GM21381 (cell line): ENCODE measurements around the gene FLT3LG.

ENCODE experiments used
- ATAC-seq: cut with Tn5 transposase; IDR thresholded peaks from one replicate; pipeline ENCODE4 v1.9.1; 2021; ENCODE audit warnings: mild to moderate bottlenecking, moderate library complexity; ENCODE audit not compliant: unreplicated experiment

Gene FLT3LG

GRCh38 chr19:49473868-49474541 is at the start of gene FLT3LG:
FLT3LG (plus strand) TSS chr19:49474215; CDS start chr19:49474640, 425 bp downstream.
- peak; percentile 61 for ATAC-seq

- no peak for ATAC-seq
Observed at GRCh38 chr19:49425178-49425577, 48.8 kb upstream of the FLT3LG start, which contains the start of gene GFY. GFY (plus strand) TSS chr19:49425388; CDS start chr19:49426431, 1,043 bp downstream.

GRCh38 chr19:49425922-49426592 is 48.0 kb upstream of the FLT3LG start:
- ATAC-seq = no peak

- ATAC-seq = no peak
Observed at GRCh38 chr19:49427339-49427738, 46.7 kb upstream of the FLT3LG start.

- ATAC-seq = no peak
Observed at GRCh38 chr19:49427855-49428546, 46.0 kb upstream of the FLT3LG start.

GRCh38 chr19:49428547-49429451 is 45.2 kb upstream of the FLT3LG start:
- no peak for ATAC-seq

- ATAC-seq = no peak
Observed at GRCh38 chr19:49430172-49430677, 43.8 kb upstream of the FLT3LG start.

- ATAC-seq = no peak
Observed at GRCh38 chr19:49430678-49431329, 43.2 kb upstream of the FLT3LG start.

GRCh38 chr19:49431330-49431749 is 42.7 kb upstream of the FLT3LG start:
- ATAC-seq = no peak

GRCh38 chr19:49432141-49433073 is 41.6 kb upstream of the FLT3LG start:
- ATAC-seq = no peak

GRCh38 chr19:49433240-49433901 is 40.6 kb upstream of the FLT3LG start:
- no peak for ATAC-seq

GRCh38 chr19:49434907-49435583 is 39.0 kb upstream of the FLT3LG start:
- no peak for ATAC-seq

- no peak for ATAC-seq
Observed at GRCh38 chr19:49435670-49436069, 38.3 kb upstream of the FLT3LG start.

GRCh38 chr19:49436381-49437017 is 37.5 kb upstream of the FLT3LG start:
- ATAC-seq = no peak

GRCh38 chr19:49437231-49437630 is 36.8 kb upstream of the FLT3LG start:
- no peak for ATAC-seq

- ATAC-seq = no peak
Observed at GRCh38 chr19:49438261-49438660, 35.8 kb upstream of the FLT3LG start.

- no peak for ATAC-seq
Observed at GRCh38 chr19:49439836-49440235, 34.2 kb upstream of the FLT3LG start.
